Omental fat pad (tissue), 4 donors: ENCODE measurements around the gene SF1. TPM values are rescaled to one million over a fixed set of nuclear protein-coding genes. Genes with fewer than 3 reads are reported as not detected.

ENCODE experiments used
- ATAC-seq: fragments of 150-250 bp; one replicate; pipeline ENCODE4 v1.9.1; 2016; ENCODE audit warnings: mild to moderate bottlenecking, moderate library complexity; ENCODE audit not compliant: low FRiP score
- DNase-seq: peaks from one replicate; pipeline ENCODE4 v3.0.0-alpha.2; 2019; ENCODE audit warnings: low spot score
- total RNA-seq, 4 donors: library from RNA; depleted of rRNA; stranded (reverse); fragments of >200 nt; gene quantifications; one replicate each; pipeline ENCODE4 v1.1.0, GENCODE V29; 2016
- TF ChIP-seq, protein P1 (sequence below), 3 donors: fragments of 450-650 bp; IDR thresholded peaks; one replicate each; pipeline ENCODE4 v1.5.1; 2016 to 2017; ENCODE audit warnings: antibody characterized with exemption in 3 of 3, mild to moderate bottlenecking in 3 of 3, moderate library complexity in 2 of 3

Gene SF1
- total RNA-seq, 4 donors from 2014 or later, result 209 to 411 (median 320) TPM

DNA sequence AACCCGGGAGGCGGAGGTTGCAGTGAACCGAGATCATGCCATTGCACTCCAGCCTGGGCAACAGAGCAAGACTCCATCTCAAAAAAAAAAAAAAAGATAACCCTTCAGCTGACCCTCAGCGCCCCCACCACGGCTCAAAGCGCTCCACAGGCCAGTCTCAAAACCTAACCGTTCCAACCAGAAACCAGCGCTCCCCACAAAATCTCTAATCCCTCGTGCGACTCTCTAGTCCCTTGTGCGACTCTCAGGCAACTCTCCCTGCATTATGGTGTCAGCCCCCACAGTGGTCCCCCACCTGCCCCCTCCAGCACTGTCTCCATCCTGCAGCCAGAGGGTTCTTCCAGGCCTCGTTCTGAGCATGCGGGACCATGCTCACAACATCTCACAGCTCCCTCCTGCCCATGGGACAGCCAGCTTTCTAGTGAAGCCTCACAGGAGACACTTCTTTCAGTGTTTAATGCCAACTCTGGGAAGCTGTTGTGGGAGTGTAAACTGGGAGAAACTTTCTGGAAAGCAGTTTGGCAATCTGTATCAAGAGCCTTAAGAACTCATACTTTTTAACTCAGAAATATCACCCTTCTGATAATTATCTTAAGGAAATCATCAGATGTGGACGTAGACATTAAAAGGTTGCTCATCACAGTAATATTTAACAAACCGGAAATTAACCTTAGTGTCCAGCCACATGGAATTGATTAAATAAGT lies 30.2 kb downstream of the SF1 start:
- TF ChIP-seq, protein P1, sequence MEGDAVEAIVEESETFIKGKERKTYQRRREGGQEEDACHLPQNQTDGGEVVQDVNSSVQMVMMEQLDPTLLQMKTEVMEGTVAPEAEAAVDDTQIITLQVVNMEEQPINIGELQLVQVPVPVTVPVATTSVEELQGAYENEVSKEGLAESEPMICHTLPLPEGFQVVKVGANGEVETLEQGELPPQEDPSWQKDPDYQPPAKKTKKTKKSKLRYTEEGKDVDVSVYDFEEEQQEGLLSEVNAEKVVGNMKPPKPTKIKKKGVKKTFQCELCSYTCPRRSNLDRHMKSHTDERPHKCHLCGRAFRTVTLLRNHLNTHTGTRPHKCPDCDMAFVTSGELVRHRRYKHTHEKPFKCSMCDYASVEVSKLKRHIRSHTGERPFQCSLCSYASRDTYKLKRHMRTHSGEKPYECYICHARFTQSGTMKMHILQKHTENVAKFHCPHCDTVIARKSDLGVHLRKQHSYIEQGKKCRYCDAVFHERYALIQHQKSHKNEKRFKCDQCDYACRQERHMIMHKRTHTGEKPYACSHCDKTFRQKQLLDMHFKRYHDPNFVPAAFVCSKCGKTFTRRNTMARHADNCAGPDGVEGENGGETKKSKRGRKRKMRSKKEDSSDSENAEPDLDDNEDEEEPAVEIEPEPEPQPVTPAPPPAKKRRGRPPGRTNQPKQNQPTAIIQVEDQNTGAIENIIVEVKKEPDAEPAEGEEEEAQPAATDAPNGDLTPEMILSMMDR (IDR thresholded peaks at IDR 0.05), result no peak

DNA sequence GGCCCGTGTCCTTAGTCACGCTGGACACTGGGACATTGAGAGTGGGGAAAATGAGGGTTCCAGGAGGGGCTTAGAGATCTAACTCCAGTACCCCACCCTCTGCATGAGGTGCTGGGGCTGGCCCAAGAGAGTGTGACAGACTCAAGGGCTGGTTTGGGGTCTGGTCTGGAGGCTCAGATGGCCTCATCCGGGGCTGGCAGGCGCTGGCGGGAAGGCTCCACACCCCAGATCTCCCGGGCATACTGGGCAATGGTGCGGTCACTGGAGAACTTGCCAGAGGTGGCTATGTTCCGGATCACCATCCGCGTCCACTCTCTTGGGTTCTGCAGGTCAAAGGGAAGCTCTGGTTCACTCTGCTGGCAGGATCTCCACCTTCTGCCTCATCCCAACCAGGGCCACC lies 31.9 kb downstream of the SF1 start:
- no peak for ATAC-seq
- no peak for DNase-seq
- TF ChIP-seq, protein P1 (IDR thresholded peaks at IDR 0.05), result no peak

More for the DNA sequence above, 30.2 kb downstream of the SF1 start:
- ATAC-seq, result no peak
- no peak for DNase-seq

DNA sequence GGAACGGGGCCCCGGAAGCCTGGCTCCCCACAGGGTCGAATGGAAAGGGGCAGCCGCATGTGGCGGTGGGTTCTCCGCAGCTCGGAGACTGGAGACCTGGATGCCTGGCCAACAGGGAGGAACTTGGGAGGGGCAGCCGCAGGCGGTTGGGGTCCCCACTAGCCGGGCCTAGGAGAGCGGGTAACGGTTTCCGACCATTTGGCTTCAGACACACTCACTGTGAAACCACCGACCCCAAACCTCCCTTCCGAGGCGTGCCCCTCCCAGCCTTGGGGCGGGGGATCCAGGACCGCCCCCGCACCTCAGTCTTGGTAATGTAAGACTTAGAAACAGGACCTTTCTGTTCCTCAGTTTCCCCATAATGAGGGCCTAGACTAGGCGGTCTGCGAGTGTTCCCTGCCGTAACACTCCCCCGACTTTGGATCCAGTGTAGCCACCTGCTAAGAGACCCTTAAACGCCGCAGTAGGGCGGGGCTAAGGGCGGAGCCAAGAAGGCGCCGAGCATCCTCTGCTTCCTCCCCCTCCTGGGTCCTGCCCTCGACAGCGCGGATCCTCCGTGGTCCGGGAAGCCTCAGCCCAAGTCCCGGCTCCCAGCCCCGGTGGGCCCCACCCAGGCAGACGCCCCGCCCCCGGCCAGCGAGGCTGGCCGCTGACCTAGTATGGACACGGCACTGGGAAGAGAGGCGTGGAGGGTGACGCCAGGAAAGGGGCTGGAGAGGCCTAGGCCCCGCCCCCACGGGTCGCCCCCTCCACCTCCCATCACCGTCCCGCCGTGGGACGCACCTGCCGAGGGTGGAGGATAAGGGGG lies 32.6 kb downstream of the SF1 start:
- ATAC-seq (peak; percentile 59), DNase-seq (peak; percentile 63)
- TF ChIP-seq, protein P1 (IDR thresholded peaks at IDR 0.05), result no peak

DNA sequence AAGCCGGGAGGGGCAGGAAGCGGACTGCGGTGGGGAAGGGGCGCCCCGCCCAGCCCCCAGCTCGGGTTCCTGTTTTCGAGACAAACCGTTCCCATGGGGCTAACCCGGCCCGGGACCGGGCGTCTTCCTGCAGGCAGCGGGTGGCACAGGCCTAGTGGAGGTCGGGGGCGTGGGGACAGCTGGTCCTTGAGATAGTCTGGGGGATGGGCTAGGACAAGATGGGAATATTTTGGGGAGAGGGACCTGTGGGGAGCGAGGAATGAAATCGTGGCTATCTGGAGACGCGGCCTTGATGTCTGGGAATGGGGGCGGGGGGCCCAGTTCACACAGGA lies 33.2 kb downstream of the SF1 start:
- no peak for DNase-seq
- TF ChIP-seq, protein P1 (IDR thresholded peaks at IDR 0.05), result no peak
- ATAC-seq, result no peak

DNA sequence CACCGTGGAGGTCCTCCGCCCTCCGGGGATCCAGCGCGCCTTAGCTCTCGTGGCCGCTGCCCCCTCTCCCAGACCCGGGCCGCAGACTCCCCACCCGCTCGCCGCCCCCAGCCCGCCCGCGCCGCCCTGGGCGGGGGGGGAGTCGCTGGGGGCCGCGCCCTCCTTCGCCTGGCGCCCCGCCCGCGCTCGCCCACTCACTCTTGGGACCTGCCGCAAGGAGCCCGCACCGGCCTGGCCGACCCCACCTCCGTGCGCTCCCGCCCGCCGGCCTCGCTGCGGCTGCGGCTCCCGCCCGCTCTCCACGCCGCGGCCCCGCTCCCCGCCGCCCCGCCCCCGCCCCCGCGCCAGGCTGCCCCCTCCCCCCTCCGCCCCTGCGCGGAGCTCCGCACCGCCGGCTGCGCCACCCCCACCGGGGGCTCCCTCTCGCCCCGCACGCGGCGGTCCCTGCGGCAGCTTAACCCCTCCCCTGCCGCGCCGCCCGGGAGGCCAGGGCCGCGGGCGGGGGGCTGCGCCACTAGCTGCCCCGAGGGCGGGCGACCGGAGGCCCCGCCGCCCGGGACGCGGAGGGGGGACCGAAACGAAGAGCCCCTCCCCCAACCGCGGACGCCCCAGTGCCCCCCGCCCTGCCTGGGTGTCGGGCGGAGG lies 33.7 kb downstream of the SF1 start:
- DNase-seq, result no peak
- TF ChIP-seq, protein P1 (IDR thresholded peaks at IDR 0.05), result no peak
- no peak for ATAC-seq

DNA sequence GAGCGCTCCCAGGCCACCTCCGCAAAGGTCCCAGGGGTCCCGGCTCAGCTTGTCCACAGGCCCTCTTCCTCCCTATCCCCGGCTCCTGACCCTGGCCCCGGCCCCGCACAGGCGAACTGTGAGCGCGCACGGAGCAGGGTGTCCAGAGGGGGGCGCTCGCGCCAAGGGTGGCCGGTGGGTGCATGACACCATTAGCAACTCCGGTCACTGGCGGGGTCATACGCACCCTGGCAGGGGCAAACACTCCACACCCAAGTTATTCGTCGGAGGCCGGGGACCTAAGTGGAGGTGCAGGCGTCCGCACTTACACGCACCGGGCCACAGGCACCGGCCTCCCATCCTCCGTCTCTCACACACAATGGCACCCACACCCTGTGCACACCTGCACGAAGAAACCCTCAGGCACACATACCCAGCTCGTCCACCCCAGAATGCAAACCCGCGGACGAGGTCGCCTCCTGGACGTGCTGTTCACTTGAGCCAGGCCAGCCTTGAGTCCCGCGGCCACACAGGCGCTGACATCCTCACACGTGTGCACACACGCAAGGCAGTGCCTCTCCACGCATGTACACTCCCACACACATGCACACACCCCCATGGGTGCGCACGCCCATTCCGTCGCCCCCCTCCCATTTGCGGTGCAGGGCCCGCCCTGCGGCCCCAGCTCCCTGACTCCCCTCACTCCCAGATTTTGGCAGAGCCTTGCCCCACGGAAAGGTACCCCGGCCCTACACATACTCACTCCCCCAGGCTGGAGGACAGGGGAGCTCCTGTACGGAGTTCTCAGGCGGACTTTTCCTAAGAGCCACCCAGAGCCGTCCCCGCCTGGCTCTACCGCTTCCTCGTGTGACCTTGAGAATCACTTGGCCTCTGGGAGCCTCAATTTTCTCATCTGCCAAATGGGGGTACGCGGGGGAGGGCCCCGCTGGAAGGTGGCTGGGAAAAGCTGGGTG lies 34.5 kb downstream of the SF1 start, which contains the start of gene RASGRP2:
Gene RASGRP2 (minus strand): TSS at position 552 of the 953 bp plus-strand sequence. CDS start 1,276 bp downstream, outside the sequence.
- TF ChIP-seq, protein P1 (IDR thresholded peaks at IDR 0.05), result no peak
- peak; percentile 34 for ATAC-seq
- peak; percentile 66 for DNase-seq
